SK-N-SH (cell line): Measurements from ENCODE around the gene ZNF580. TPM values are rescaled to one million over a fixed set of nuclear protein-coding genes. Genes with fewer than 3 reads are reported as not detected.

Source experiments
- EP300 ChIP-seq, 2 experiments: IDR thresholded peaks; 2 replicates each; pipeline versions ENCODE4 v1.4.0 to v1.6.1; 2012; ENCODE audit warnings: borderline replicate concordance in 1 of 2, low read depth in 1 of 2, low read length in 1 of 2
- EZH2phosphoT487 ChIP-seq: fragments of 200-600 bp; sonication (generic); IDR thresholded peaks from 2 replicates; pipeline ENCODE4 v1.6.1; 2017; ENCODE audit warnings: low read depth, mixed run types, mild to moderate bottlenecking, antibody characterized with exemption, moderate library complexity, borderline replicate concordance
- FOXJ3 ChIP-seq: sonication (generic); formaldehyde crosslinking; IDR thresholded peaks from 2 replicates; pipeline ENCODE4 v1.5.1; 2020; ENCODE audit warnings: mild to moderate bottlenecking, missing genetic modification reagents
- GABPA ChIP-seq: IDR thresholded peaks from 2 replicates; pipeline ENCODE4 v1.4.0; 2012; ENCODE audit warnings: low read depth, mild to moderate bottlenecking
- JUND ChIP-seq: IDR thresholded peaks from 2 replicates; pipeline ENCODE4 v1.4.0; 2012
- MEF2A ChIP-seq: IDR thresholded peaks from 2 replicates; pipeline ENCODE4 v1.4.0; 2012; ENCODE audit warnings: low read depth, borderline replicate concordance
- NFIC ChIP-seq: IDR thresholded peaks from 2 replicates; pipeline ENCODE4 v1.4.0; 2012; ENCODE audit warnings: borderline replicate concordance
- NRF1 ChIP-seq: IDR thresholded peaks from 2 replicates; pipeline ENCODE4 v1.6.1; 2012; ENCODE audit warnings: low read depth, mild to moderate bottlenecking, low read length
- POLR2AphosphoS5 ChIP-seq: IDR thresholded peaks from 2 replicates; pipeline ENCODE4 v1.6.1; 2012; ENCODE audit warnings: low read depth, low read length
- RAD21 ChIP-seq: IDR thresholded peaks from 2 replicates; pipeline ENCODE4 v1.6.1; 2012; ENCODE audit warnings: mild to moderate bottlenecking, low read length
- RFX5 ChIP-seq: IDR thresholded peaks from 2 replicates; pipeline ENCODE4 v1.6.1; 2012; ENCODE audit warnings: mild to moderate bottlenecking, improper control_type of control experiment, low read length
- SIN3A ChIP-seq: IDR thresholded peaks from 2 replicates; pipeline ENCODE4 v1.6.1; 2012; ENCODE audit warnings: low read depth, mild to moderate bottlenecking, low read length, moderate library complexity, borderline replicate concordance
- SMC3 ChIP-seq: IDR thresholded peaks from 2 replicates; pipeline ENCODE4 v1.6.1; 2012; ENCODE audit warnings: low read depth, low read length, improper control_type of control experiment
- TAF1 ChIP-seq: IDR thresholded peaks from 2 replicates; pipeline ENCODE4 v1.6.1; 2012; ENCODE audit warnings: low read depth, mild to moderate bottlenecking, low read length, moderate library complexity, borderline replicate concordance
- TCF12 ChIP-seq: IDR thresholded peaks from 2 replicates; pipeline ENCODE4 v1.4.0; 2012
- TEAD4 ChIP-seq: IDR thresholded peaks from 2 replicates; pipeline ENCODE4 v1.4.0; 2012; ENCODE audit warnings: mild to moderate bottlenecking, borderline replicate concordance; ENCODE audit not compliant: insufficient read depth
- YY1 ChIP-seq: IDR thresholded peaks from 2 replicates; pipeline ENCODE4 v1.4.0; 2012; ENCODE audit warnings: low read depth, mild to moderate bottlenecking
- polyA plus RNA-seq, 3 experiments: library from polyadenylated mRNA; depleted of rRNA; stranded (reverse); fragments of >200 nt; gene quantifications; 2 replicates each; pipeline ENCODE4 v1.2.3, GENCODE V29; 2012
- TF ChIP-seq, protein P1 (sequence below): IDR thresholded peaks from 2 replicates; pipeline ENCODE4 v1.4.0; 2012; ENCODE audit warnings: low read depth, borderline replicate concordance
- TF ChIP-seq, protein P2 (sequence below): fragments of 150-350 bp; IDR thresholded peaks from 2 replicates; pipeline ENCODE4 v1.6.1; 2017; ENCODE audit warnings: antibody characterized with exemption, low read length, low read depth, borderline replicate concordance
- TF ChIP-seq, protein P3 (sequence below): IDR thresholded peaks from 2 replicates; pipeline ENCODE4 v1.6.1; 2012; ENCODE audit warnings: mild to moderate bottlenecking, low read depth, low read length, moderate library complexity
- TF ChIP-seq, protein P4 (sequence below): IDR thresholded peaks from 2 replicates; pipeline ENCODE4; 2012
- TF ChIP-seq, protein P5 (sequence below): IDR thresholded peaks from 2 replicates; pipeline ENCODE4 v1.4.0; 2012; ENCODE audit warnings: low read depth

ZNF580 gene
- polyA plus RNA-seq, 1 of the 3 experiments (the other 2 are of a cell fraction), result 21.9 TPM

DNA sequence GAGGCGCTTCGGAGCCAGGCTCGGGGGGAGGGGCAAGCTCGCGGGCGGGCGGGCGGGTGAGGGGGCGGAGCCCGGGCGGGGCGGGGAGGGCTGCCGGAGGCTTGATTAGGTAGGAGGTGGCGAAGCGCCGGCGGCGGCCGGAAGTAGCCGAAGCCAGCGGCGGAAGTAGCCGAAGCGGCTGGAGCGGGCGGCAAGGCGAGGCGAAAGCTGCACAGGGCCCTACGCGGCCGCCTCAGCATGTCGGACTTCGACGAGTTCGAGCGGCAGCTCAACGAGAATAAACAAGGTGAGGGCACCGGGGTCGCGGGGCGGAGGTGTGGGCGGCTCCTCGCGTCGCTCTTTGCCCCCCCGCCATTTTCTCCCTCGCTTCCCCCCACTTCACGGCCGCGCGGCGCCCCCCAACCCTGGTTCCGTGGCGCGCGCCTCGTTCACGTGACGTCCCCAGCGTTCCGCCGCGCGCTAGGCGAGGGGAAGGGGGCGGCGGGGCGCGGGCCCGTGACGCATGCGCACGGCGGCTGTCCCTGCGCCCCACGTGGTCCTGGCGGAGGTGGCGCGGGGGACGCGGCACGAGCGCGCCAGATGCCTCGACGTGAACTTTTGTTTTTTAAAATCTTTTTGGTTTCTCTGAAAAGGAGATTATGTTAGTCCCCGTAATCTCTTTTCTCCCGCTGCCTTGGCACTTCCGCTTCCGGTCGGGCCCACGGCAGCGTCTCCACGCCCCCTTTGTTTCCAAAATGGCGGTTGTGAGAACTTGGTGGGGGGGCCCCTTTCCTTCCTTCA, 14.3 kb downstream of the ZNF580 start, which contains the start of gene U2AF2 (continued):
- TF ChIP-seq, protein P1, sequence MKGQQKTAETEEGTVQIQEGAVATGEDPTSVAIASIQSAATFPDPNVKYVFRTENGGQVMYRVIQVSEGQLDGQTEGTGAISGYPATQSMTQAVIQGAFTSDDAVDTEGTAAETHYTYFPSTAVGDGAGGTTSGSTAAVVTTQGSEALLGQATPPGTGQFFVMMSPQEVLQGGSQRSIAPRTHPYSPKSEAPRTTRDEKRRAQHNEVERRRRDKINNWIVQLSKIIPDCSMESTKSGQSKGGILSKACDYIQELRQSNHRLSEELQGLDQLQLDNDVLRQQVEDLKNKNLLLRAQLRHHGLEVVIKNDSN, result peak; percentile 85
- TF ChIP-seq TEAD4 (no peak), NFIC (no peak), MEF2A (no peak), RFX5 (no peak), RAD21 (no peak), NRF1 (peak; percentile 82), YY1 (peak; percentile 91), EZH2phosphoT487 (no peak), POLR2AphosphoS5 (no peak; the same call in none of the 2 replicates), SMC3 (no peak), SIN3A (0 out of 2 replicates have a peak, but pooled peaks have one; percentile 37), EP300 (IDR thresholded peaks at IDR 0.05; ENCODE audit: borderline replicate concordance in 1 of 2, low read depth in 1 of 2, low read length in 1 of 2) (no peak), TCF12 (no peak), GABPA (peak; percentile 82), FOXJ3 (no peak), JUND (no peak), TAF1 (peak; percentile 76; the same call in 1 of the 2 replicates)
- TF ChIP-seq, protein P2, sequence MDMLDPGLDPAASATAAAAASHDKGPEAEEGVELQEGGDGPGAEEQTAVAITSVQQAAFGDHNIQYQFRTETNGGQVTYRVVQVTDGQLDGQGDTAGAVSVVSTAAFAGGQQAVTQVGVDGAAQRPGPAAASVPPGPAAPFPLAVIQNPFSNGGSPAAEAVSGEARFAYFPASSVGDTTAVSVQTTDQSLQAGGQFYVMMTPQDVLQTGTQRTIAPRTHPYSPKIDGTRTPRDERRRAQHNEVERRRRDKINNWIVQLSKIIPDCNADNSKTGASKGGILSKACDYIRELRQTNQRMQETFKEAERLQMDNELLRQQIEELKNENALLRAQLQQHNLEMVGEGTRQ, result peak; percentile 49
- TF ChIP-seq, protein P3, sequence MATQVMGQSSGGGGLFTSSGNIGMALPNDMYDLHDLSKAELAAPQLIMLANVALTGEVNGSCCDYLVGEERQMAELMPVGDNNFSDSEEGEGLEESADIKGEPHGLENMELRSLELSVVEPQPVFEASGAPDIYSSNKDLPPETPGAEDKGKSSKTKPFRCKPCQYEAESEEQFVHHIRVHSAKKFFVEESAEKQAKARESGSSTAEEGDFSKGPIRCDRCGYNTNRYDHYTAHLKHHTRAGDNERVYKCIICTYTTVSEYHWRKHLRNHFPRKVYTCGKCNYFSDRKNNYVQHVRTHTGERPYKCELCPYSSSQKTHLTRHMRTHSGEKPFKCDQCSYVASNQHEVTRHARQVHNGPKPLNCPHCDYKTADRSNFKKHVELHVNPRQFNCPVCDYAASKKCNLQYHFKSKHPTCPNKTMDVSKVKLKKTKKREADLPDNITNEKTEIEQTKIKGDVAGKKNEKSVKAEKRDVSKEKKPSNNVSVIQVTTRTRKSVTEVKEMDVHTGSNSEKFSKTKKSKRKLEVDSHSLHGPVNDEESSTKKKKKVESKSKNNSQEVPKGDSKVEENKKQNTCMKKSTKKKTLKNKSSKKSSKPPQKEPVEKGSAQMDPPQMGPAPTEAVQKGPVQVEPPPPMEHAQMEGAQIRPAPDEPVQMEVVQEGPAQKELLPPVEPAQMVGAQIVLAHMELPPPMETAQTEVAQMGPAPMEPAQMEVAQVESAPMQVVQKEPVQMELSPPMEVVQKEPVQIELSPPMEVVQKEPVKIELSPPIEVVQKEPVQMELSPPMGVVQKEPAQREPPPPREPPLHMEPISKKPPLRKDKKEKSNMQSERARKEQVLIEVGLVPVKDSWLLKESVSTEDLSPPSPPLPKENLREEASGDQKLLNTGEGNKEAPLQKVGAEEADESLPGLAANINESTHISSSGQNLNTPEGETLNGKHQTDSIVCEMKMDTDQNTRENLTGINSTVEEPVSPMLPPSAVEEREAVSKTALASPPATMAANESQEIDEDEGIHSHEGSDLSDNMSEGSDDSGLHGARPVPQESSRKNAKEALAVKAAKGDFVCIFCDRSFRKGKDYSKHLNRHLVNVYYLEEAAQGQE, result no peak
- TF ChIP-seq, protein P4, sequence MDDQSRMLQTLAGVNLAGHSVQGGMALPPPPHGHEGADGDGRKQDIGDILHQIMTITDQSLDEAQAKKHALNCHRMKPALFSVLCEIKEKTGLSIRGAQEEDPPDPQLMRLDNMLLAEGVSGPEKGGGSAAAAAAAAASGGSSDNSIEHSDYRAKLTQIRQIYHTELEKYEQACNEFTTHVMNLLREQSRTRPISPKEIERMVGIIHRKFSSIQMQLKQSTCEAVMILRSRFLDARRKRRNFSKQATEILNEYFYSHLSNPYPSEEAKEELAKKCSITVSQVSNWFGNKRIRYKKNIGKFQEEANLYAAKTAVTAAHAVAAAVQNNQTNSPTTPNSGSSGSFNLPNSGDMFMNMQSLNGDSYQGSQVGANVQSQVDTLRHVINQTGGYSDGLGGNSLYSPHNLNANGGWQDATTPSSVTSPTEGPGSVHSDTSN, result no peak; the same call in 1 of the 2 replicates
- TF ChIP-seq, protein P5, sequence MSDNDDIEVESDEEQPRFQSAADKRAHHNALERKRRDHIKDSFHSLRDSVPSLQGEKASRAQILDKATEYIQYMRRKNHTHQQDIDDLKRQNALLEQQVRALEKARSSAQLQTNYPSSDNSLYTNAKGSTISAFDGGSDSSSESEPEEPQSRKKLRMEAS, result peak; percentile 84
